Activated B cell treated with CpG ODN at 0.5 μM for 24 hours (primary cell): ENCODE results near the gene PATL1. TPM values are rescaled to one million over a fixed set of nuclear protein-coding genes. Genes with fewer than 3 reads are reported as not detected.

Experiments used
- ATAC-seq: fragments of 200-7000 bp; cut with Tn5 transposase; one replicate; pipeline ENCODE4 v1.10.0; 2021; ENCODE audit warnings: low read depth, mild to moderate bottlenecking, moderate library complexity
- CTCF ChIA-PET: fragments of 350-600 bp; sonication (Branson Sonifier 250); formaldehyde crosslinking; loops from one replicate; lab custom pipeline; 2021; ENCODE audit warnings: antibody characterized with exemption; lab: Charles Lee
- POLR2A ChIA-PET: fragments of 350-600 bp; sonication (Branson Sonifier 250); formaldehyde crosslinking; loops from one replicate; lab custom pipeline; 2021; ENCODE audit warnings: antibody characterized with exemption; lab: Charles Lee
- DNase-seq: peaks from one replicate; pipeline ENCODE4 v3.0.0; 2022
- H3K27ac Mint-ChIP-seq: one replicate; pipeline ENCODE4 v1.8.0; 2020; ENCODE audit warnings: mixed read lengths
- H3K27me3 Mint-ChIP-seq: one replicate; pipeline ENCODE4 v1.8.0; 2021; ENCODE audit warnings: mixed read lengths
- H3K36me3 Mint-ChIP-seq: one replicate; pipeline ENCODE4 v1.8.0; 2021; ENCODE audit warnings: low read depth, mixed read lengths
- H3K4me1 Mint-ChIP-seq: one replicate; pipeline ENCODE4 v1.8.0; 2021; ENCODE audit warnings: mixed read lengths
- H3K4me3 Mint-ChIP-seq: one replicate; pipeline ENCODE4 v1.8.0; 2020; ENCODE audit warnings: mild to moderate bottlenecking, mixed read lengths
- H3K9me3 Mint-ChIP-seq: one replicate; pipeline ENCODE4 v1.8.0; 2020; ENCODE audit warnings: mixed read lengths
- CTCF ChIP-seq: fragments of 200-600 bp; IDR thresholded peaks from one replicate; pipeline ENCODE4 v1.8.0; 2022; ENCODE audit warnings: antibody characterized with exemption, mild to moderate bottlenecking
- intact Hi-C: fragments of 100-400 bp; cut with micrococcal nuclease; formaldehyde crosslinking; loops from one replicate; pipeline ENCODE4 v1.15.1; 2024
- total RNA-seq: library from RNA; stranded (reverse); gene quantifications from 2 replicates; pipeline ENCODE4 v1.2.3, GENCODE V29; 2022

PATL1 gene
- total RNA-seq, 1 donor from 2014 or later, result 45.1 TPM

- POLR2A ChIA-PET, result interaction anchor here (0.7 to 4.6 kb wide), 19 partner anchors 12 to 1813 kb away, joined by 3 to 76 read pairs (median 5); partner anchors contain the start of genes PATL1 and STX3
- Mint-ChIP-seq H3K4me1 (peaks cover 46% of the 10 kb centered on the region), H3K36me3 (peaks cover 21% of the 10 kb centered on the region), H3K27me3 (no peaks in the 10 kb centered on the region), H3K9me3 (no peaks in the 10 kb centered on the region), H3K4me3 (peak within 1 kb of the TSS; percentile 96), H3K27ac (peak within 1 kb of the TSS; percentile 89)
- ATAC-seq, result peak; percentile 80
- intact Hi-C loops, result loop anchor here (1.0 to 5.0 kb wide), 12 partner anchors 50 to 1546 kb away; partner anchors contain the start of genes MRPL16, PATL1, STX3 and VPS37C
- CTCF ChIA-PET, result interaction anchor here (1.6 kb wide), 1 partner anchor 78 kb away, joined by 6 read pairs; no protein-coding TSS in a partner anchor
- peak; percentile 86 for DNase-seq
- no peak for TF ChIP-seq CTCF
Observed at GRCh38 chr11:59615637-59616395, 53.0 kb downstream of the PATL1 start, which contains the start of gene OSBP. TSS of gene OSBP (minus strand) at chr11:59615774. CDS start at chr11:59615664, 110 bp downstream.

GRCh38 chr11:59615120-59615636, 53.7 kb downstream of the PATL1 start:
- POLR2A ChIA-PET, result interaction anchor here (0.9 to 4.6 kb wide), 11 partner anchors 17 to 1814 kb away, joined by 3 to 76 read pairs (median 7); partner anchors contain the start of gene PATL1
- Mint-ChIP-seq H3K27ac (peak overlapping the region; percentile 89), H3K36me3 (peaks cover 25% of the 10 kb centered on the region), H3K9me3 (no peaks in the 10 kb centered on the region), H3K4me1 (peaks cover 46% of the 10 kb centered on the region), H3K4me3 (peak overlapping the region; percentile 96), H3K27me3 (no peaks in the 10 kb centered on the region)
- ATAC-seq (no peak), DNase-seq (no peak)
- intact Hi-C loops, result loop anchor here (1.0 to 5.0 kb wide), 8 partner anchors 49 to 1547 kb away; partner anchors contain the start of genes MRPL16 and VPS37C
- CTCF ChIA-PET, result interaction anchor here (1.6 kb wide), 1 partner anchor 78 kb away, joined by 6 read pairs; no protein-coding TSS in a partner anchor
- TF ChIP-seq CTCF, result no peak

- no peaks in the 10 kb centered on the region for H3K9me3 Mint-ChIP-seq
- no peak for DNase-seq
- H3K36me3 Mint-ChIP-seq, result peaks cover 32% of the 10 kb centered on the region
- H3K4me1 Mint-ChIP-seq, result peaks cover 46% of the 10 kb centered on the region
- POLR2A ChIA-PET, result interaction anchor here (1.4 to 4.6 kb wide), 6 partner anchors 17 to 1037 kb away, joined by 3 to 76 read pairs (median 16); partner anchors contain the start of gene PATL1
- no peak for ATAC-seq
- intact Hi-C loops, result loop anchor here (1.0 to 5.0 kb wide), 8 partner anchors 48 to 1548 kb away; partner anchors contain the start of genes MRPL16 and VPS37C
- H3K27ac Mint-ChIP-seq, result peak overlapping the region; percentile 89
- CTCF ChIA-PET, result no interaction called here
- H3K4me3 Mint-ChIP-seq, result peak overlapping the region; percentile 96
- H3K27me3 Mint-ChIP-seq, result no peaks in the 10 kb centered on the region
- no peak for TF ChIP-seq CTCF
Observed at GRCh38 chr11:59614277-59615119, 54.3 kb downstream of the PATL1 start.

GRCh38 chr11:59611570-59612565, 57.0 kb downstream of the PATL1 start:
- no peak overlapping the region for H3K4me3 Mint-ChIP-seq
- ChIA-PET POLR2A (interaction anchor here (1.6 kb wide), 1 partner anchor 57 kb away, joined by 5 read pairs; the partner anchor contains the start of gene PATL1), CTCF (interaction anchor here (0.5 to 0.9 kb wide), 2 partner anchors 22 to 24 kb away, joined by 3 to 5 read pairs; no protein-coding TSS in a partner anchor)
- ATAC-seq (no peak), DNase-seq (no peak)
- no peak for TF ChIP-seq CTCF
- H3K27ac Mint-ChIP-seq, result no peak overlapping the region
- intact Hi-C loops, result no loop called here
- H3K4me1 Mint-ChIP-seq, result peaks cover 46% of the 10 kb centered on the region
- no peaks in the 10 kb centered on the region for H3K9me3 Mint-ChIP-seq
- no peaks in the 10 kb centered on the region for H3K27me3 Mint-ChIP-seq
- peaks cover 58% of the 10 kb centered on the region for H3K36me3 Mint-ChIP-seq
